HG03064 (cell line): ENCODE measurements around the gene PRAME.
"Not testable (repeated sequence)": the region's sequence is repeated elsewhere in the genome, so short reads cannot be mapped to it uniquely, and the experiment has no call there.

ENCODE experiments used
- ATAC-seq: cut with Tn5 transposase; IDR thresholded peaks from one replicate; pipeline ENCODE4 v1.9.1; 2021; ENCODE audit warnings: low read depth; ENCODE audit not compliant: unreplicated experiment

The PRAME gene

GRCh38 chr22:22581524-22581923 is 22.5 kb upstream of the PRAME start:
- ATAC-seq: not testable (repeated sequence)

DNA sequence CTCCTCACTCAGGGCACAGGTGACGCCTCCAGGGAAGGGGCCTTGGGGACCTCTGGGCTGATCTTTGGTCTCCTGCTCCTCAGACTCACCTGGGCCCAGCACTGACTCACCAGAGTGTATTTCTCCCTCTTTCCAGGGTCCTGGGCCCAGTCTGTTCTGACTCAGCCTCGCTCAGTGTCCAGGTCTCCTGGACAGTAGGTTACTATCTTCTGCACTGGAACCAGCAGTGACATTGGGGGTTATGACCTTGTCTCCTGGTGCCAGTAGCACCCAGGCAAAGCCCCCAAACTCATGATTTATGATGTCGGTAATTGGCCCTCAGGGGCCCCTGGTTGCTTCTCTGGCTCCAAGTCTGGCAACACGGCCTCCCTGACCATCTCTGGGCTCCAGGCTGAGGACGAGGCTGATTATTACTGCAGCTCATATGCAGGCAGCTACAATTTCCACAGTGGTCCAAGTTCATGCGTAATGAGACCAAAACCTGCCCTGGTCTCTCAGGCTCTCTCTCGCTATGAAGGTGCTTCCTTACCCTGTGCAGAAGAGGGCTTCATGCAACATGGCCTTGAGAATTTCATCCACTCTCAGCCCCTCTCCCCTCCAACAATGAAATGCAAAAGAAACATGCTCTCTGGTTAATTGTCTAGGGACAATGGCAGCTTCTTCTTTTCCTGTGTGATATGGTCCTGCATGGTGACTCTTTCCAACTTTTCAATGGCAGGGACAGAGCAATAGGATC is 21.0 kb upstream of the PRAME start:
- no peak for ATAC-seq

DNA sequence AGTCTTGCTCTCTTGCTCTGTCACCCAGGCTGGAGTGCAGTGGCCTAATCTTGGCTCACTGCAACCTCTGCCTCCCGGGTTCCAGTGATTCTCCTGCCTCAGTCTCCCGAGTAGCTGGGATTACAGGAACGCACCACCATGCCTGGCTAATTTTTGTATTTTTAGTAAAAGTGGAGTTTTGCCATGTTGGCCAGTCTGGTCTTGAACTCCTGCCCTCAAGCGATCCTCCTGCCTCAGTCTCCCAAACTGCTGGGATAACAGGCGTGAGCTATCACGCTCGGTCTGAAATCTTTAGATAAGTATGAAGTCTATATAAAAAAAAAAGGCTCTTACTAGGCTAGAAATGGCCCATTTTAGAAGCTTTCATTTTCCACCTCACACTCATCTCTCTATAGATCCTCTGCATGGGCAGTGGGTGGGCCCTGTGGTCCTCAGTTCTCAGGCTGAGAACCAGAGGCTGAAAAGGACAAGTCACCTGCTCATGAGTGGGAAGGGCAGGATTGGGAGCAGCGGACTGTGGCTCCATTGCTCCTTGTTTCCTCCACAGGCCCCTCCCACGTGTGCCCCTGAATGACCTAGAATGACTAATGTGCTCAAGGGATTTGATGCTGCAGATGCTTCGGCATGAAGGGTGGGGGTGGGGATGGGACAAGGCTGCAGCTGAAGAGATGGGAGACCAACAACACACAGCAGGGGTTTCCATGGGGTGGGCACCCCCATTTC is 19.8 kb upstream of the PRAME start:
- no peak for ATAC-seq

- no peak for ATAC-seq
Measured at GRCh38 chr22:22576989-22577427, 17.9 kb upstream of the PRAME start.

DNA sequence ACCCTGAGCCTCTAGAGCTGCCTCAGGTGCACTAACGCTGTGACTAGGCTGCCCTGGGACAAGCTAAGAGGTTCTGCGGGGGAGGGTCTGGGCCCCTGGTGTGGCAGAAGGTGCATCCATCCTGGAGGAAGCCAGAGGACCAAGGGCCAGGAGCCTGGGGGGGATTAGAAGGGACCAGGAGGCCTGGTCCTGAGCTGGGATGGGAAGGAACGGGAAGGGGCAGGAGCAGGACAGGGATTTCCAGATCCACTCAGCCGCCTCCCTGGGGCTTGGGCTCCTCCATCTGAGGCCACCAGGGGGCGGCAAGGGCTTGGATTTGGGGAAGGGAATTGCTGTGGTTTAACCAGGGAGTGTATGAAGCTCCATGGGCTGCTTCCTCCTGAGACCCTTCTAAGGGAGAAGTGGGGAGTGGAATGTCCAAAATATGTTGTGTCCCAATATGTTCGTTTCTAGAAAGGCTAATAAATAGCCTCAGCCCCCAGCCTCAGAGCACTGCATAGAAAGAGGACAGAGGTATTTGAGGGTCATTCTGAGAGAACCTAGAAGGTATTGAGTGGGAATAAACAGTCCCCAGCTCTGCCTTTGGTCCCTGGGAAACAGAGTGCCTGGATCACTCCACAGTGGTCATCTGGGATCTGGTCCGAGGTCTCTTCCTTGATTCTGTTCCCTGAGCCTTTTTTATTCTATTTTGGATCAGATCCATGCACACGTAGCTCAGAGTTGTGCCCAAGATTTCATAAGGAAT is 17.4 kb upstream of the PRAME start:
- ATAC-seq: no peak

- no peak for ATAC-seq
Measured at GRCh38 chr22:22574361-22574760, 15.3 kb upstream of the PRAME start.

- no peak for ATAC-seq
Measured at GRCh38 chr22:22573047-22573889, 14.2 kb upstream of the PRAME start.

DNA sequence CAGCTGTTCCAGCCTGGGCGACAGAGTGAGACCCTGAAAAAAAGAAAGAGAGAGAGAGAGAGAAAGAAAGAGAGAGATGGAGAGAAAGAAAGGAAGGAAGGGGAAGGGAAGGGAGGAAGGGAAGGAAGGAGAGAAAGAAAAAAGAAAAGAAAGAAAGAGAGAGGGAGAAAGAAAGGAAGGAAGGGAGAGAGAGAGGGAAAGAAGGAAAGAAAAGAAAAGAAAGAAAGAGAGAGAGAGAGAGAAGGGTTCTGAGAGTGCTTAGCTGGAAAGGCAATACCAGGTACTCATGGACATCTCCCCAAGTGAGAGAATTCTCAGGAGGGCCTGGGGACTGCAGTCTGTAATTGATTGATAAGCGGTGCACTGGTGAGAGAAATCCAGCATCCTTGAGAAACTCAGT is 12.8 kb upstream of the PRAME start:
- no peak for ATAC-seq

DNA sequence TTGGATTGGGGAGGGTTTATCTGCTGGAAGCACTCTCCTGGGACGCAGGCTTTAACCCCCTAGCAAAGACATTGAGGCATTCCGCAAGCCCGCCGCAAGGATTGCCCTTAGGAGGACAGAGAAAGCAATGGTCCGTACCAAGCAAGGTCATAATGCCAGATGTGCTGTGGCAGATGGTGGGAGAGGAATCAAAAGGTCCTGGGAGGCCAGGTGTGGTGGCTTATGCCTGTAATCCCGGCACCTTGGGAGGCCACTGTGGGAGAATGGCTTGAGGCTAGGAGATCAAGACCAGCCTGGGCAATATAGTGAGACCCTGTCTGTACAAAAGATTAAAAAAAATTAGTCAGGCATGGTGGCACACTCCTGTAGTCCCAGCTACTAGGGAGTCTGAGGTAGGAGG is 12.4 kb upstream of the PRAME start:
- no peak for ATAC-seq

- no peak for ATAC-seq
Measured at GRCh38 chr22:22569218-22569617, 10.2 kb upstream of the PRAME start.

DNA sequence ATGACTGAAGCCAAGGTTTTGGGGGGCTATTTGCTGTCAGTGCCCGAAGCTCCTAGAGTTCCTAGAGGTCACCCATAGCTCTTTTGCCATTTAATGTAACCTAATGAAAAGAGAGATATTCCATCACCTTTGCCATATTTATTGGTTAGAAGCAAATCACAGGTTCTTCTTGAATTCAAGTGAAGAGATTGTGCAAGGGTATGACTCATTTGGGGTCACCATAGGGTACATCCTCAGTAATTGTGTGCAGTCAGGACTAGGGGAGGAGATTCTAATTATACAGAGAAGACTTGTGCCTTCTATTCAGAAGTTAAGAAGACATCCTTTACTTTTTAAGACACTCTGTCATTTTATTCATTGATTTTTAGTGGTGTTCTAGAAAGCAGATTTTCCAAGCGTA is 6.9 kb upstream of the PRAME start:
- no peak for ATAC-seq

DNA sequence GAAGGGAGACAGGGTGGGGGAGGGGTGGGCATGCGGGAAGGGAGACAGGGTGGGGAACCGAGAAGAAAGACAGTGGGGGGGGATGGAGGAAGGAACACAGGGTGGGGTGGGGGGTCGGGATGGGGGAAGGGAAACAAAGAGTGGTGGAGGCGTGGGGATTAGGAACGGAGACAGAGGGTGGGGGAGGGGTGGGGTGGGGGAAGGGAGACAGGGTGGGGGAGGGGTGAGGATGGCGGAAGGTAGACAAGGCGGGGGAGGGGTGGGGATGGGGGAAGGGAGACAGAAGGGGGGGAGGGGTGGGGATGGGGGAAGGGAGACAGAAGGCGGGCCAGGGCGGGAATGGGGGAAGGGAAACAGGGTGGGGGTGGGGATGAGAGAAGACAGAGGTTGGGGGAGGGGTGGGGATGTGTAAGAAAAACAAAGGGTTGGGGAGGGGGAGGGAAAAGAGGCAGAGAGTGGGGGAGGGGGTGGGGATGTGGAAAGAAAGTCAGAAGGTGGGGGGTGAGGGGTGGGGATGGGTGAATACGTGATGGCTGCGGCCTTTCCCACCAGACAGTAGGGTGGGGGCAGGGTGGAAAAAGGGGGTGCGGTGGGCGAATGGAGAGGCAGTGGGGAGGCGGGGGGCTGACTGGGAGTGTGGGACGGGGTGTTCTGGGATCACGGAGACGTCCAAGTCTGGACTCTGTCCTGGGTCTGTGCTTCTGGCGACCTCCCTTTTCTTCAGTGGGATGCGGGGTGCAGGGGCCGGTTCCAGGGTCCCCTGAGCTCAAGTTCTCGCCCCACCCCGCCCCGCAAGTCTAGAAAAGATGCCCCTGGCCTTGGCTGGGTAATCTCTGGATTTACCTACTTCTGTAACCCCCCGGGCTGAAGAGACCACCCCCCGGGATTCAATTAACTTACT is 744 bp downstream of the PRAME start:
- no peak for ATAC-seq

- no peak for ATAC-seq
Measured at GRCh38 chr22:22556995-22557925, 1.8 kb downstream of the PRAME start.

- no peak for ATAC-seq
Measured at GRCh38 chr22:22556578-22556977, 2.5 kb downstream of the PRAME start.

- ATAC-seq: no peak
Measured at GRCh38 chr22:22555596-22555995, 3.5 kb downstream of the PRAME start.

DNA sequence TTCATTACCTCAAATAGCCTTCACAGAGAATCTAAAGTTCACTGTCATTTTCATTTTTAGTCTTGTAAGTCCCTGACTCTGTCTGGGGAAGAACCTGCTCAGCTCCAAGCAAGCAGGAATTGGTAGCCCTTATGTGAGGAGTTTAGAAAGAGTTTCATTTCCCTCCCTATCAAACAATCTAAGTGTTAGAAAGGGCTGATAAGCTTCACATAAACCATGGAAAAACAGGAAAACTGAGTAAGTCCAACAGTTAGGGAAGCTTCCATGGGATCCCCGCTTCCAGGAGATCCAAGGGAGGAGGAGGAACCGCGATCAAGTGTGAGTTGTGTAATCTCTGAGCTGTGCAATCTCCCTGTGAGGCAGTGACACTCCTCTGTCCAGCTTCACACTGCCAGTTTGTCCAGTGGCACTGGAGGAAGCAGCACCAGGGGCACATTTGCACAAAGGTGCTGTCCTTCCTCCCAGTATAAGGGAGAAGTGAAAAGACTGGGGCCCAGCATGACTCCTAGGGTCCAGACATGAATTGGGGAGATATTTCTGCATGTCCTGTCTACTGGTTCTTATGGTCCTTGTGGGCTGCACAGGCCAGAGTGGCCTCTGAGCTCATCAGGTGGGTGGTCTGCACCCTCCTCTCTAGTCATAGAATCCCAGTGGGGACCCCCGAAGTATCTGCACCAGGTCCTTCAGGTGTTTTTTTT is 4.3 kb downstream of the PRAME start:
- ATAC-seq: no peak

DNA sequence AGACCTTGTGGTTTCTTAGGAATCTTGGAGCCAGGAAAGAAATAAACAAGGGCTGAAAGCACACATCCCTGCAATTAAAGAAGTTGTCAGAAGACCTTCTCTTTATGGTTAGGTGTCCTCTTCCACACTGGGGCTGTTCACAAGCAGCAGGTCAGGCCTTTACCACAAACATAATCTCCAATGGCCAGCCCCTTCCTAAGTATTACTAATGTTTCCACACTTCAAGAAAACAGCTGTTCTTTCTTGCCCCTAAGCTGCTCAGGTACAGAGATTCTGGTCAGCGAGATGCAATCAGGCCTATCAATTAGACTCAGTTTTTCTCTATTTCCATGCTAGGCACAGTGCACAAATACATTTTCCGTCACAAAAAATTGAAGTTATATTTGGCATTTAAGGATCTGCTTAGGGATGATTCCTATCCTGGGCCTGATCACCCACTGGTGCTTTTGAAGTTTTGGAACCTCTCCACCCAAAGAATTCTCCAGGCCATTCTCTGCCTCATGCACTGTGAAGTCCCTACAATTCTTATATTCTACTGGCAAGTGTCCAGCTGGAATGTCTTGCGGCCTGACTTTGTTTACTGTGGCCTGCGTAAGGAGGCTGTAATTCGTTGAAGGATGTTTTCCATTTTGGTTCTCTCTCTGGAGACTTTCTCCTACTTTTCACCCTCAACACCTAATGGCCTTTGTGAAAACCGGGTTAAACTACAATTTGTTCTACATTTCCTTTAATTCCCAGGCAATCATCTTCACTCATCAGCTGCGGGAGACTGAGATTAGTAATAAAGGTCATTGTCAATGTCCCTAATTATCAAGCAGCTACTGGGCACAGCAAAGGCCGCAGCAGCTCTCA is 5.1 kb downstream of the PRAME start:
- no peak for ATAC-seq
